HG02763 (cell line): Measurements from ENCODE around the gene KCTD10.
"Not testable (repeated sequence)": the region's sequence is repeated elsewhere in the genome, so short reads cannot be mapped to it uniquely, and the experiment has no call there.

Experiments used
- ATAC-seq: cut with Tn5 transposase; IDR thresholded peaks from one replicate; pipeline ENCODE4 v1.9.1; 2021; ENCODE audit warnings: mild to moderate bottlenecking, moderate library complexity; ENCODE audit not compliant: unreplicated experiment

Gene KCTD10

GRCh38 chr12:109423392-109423791, 53.7 kb downstream of the KCTD10 start:
- no peak for ATAC-seq

DNA sequence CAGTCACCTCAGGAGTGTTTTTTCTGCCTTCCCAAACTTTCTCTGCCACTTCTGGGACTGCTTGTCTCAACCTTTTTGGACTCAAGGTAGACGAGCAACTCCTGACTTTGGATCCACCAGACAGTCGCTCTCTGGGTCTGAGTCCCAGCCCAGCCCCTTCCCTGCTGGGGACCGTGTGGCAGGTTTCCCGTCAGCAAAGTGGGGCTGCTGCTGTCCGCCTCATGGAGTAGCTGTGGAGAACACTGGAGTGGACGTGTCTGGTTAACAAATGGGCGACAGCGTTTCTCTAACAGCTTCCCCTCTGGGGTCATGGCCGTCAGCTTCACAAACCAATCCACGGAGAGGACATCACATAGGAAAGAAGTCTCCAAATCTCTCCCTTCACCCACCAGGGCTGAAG, 54.8 kb downstream of the KCTD10 start:
- no peak for ATAC-seq

DNA sequence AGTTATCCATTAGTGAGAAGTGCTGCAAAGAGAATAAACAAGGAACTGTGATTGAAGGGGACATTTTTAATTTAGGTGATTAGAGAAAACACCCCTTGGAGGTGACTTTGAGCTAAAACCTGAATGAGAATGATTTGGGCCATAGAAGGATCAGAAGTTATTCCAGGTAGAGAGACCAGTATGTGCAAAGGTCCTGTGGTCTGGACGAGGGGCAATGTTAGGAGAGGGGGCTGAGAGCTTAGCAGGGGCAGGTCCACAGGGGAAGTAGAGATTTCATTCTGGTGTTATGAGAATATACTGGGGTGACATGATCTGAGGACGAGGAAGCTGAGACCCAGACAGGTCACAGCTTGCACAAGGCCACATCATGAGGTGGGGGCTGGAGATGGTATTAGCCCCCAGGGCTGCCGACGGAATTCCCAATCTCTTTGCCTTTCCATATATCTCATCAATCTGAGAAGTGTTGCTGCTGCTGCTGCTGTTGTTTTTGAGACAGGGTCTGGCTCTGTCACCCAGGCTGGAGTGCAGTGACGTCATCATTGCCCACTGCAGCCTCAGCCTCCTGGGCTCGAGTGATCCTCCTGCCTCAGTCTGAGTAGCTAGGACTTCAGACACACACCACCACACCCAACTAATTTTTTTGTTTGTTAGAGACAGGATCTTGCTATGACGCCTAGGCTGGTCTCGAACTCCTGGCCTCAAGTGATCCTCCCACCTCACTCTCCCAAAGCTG, 55.6 kb downstream of the KCTD10 start:
- no peak for ATAC-seq

GRCh38 chr12:109418848-109419480, 58.1 kb downstream of the KCTD10 start:
- no peak for ATAC-seq

GRCh38 chr12:109406147-109406546, 71.0 kb downstream of the KCTD10 start:
- not testable (repeated sequence) for ATAC-seq

DNA sequence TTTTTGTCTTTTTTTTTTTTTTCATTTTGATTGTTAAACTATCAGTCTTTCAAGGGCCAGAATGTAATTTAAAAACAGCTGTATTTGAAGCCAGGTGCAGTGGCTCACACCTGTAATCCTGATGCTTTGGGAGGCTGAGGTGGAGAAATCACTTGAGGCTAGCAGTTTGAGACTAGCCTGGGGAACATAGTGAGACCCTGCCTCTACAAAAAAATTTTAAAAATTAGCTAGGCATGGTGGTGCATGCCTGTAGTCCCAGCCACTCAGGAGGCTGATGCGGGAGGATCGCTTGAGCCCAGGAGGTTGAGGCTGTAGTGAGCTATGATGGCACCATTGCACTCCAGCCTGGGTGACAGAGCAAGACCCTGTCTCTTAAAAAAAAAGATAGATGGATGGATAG, 72.3 kb downstream of the KCTD10 start:
- ATAC-seq, result not testable (repeated sequence)
